ENCODE data around the gene SAP130.

Gene SAP130

GRCh38 chr2:128027801-128028667, at the start of gene SAP130:
TSS of gene SAP130 (minus strand) at chr2:128028059. CDS start at chr2:128026292, 1,767 bp downstream.
- peak; percentile 96 to 97 (median 96) for DNase-seq

GRCh38 chr2:128076461-128077106, 48.7 kb upstream of the SAP130 start:
- DNase-seq: no peak

- DNase-seq: no peak
Measured at GRCh38 chr2:128073278-128073677, 45.4 kb upstream of the SAP130 start.

- no peak for DNase-seq
Measured at GRCh38 chr2:128069769-128070168, 41.9 kb upstream of the SAP130 start.

GRCh38 chr2:128064353-128064752, 36.5 kb upstream of the SAP130 start:
- DNase-seq: no peak

- DNase-seq: no peak
Measured at GRCh38 chr2:128062571-128062970, 34.7 kb upstream of the SAP130 start.

GRCh38 chr2:128058114-128058513, 30.3 kb upstream of the SAP130 start:
- DNase-seq: no peak

- no peak for DNase-seq
Measured at GRCh38 chr2:128057334-128057733, 29.5 kb upstream of the SAP130 start.

- DNase-seq: no peak
Measured at GRCh38 chr2:128054104-128054885, 26.4 kb upstream of the SAP130 start.

- DNase-seq: no peak
Measured at GRCh38 chr2:128053331-128053730, 25.5 kb upstream of the SAP130 start.

- no peak for DNase-seq
Measured at GRCh38 chr2:128043041-128043440, 15.2 kb upstream of the SAP130 start.

- DNase-seq: no peak
Measured at GRCh38 chr2:128041561-128041960, 13.7 kb upstream of the SAP130 start.

- DNase-seq: no peak
Measured at GRCh38 chr2:128040166-128040771, 12.4 kb upstream of the SAP130 start.

GRCh38 chr2:128039535-128039934, 11.7 kb upstream of the SAP130 start:
- DNase-seq: no peak

- DNase-seq: no peak
Measured at GRCh38 chr2:128038411-128038810, 10.6 kb upstream of the SAP130 start.

GRCh38 chr2:128037649-128038048, 9.8 kb upstream of the SAP130 start:
- no peak for DNase-seq

- DNase-seq: no peak
Measured at GRCh38 chr2:128036748-128037607, 9.1 kb upstream of the SAP130 start.

GRCh38 chr2:128032092-128032491, 4.2 kb upstream of the SAP130 start:
- DNase-seq: no peak

GRCh38 chr2:128028668-128029054, 802 bp upstream of the SAP130 start:
- no peak for DNase-seq

- DNase-seq: peak; percentile 97 to 99 (median 98)
Measured at GRCh38 chr2:128027278-128027800, 520 bp downstream of the SAP130 start.

GRCh38 chr2:128026448-128027277, 1.2 kb downstream of the SAP130 start:
- peak in 2 of 4 experiments; percentile 22 to 30 for DNase-seq

All from activated CD4-positive, CD25-positive, alpha-beta regulatory T cell (primary cell).